ENCODE measurements around the gene SYPL2. TPM values are rescaled to one million over a fixed set of nuclear protein-coding genes. Genes with fewer than 3 reads are reported as not detected.

The SYPL2 gene
- total and polyA plus RNA-seq, 2 of the 8 experiments (the other 6 are each of a cell fraction or from before 2014, with no cell fraction given): 1.5 TPM

- no peak for TF ChIP-seq CHD7 (IDR thresholded peaks at IDR 0.05; ENCODE audit: insufficient replicate concordance, low read length)
- TF ChIP-seq TCF12 (IDR thresholded peaks at IDR 0.05; ENCODE audit: low read depth, low read length): no peak
- no peak for TF ChIP-seq TEAD4 (IDR thresholded peaks at IDR 0.05; ENCODE audit: low read depth, low read length)
- TF ChIP-seq NANOG (IDR thresholded peaks at IDR 0.05; ENCODE audit: insufficient read depth, low read depth, low read length, poor library complexity, severe bottlenecking): no peak
- TF ChIP-seq KDM1A (IDR thresholded peaks at IDR 0.05; ENCODE audit: borderline replicate concordance, low read length): no peak
- no peak for TF ChIP-seq RXRA (IDR thresholded peaks at IDR 0.05; ENCODE audit: insufficient read depth, low read depth, low read length)
- TF ChIP-seq POU5F1 (IDR thresholded peaks at IDR 0.05; ENCODE audit: low read depth, low read length): no peak
- no peak for TF ChIP-seq CHD1 (IDR thresholded peaks at IDR 0.05; ENCODE audit: low read depth, low read length)
- TF ChIP-seq ASH2L (IDR thresholded peaks at IDR 0.05; ENCODE audit: low read length): no peak
- no peak for TF ChIP-seq JUND (IDR thresholded peaks at IDR 0.05; ENCODE audit: low read length)
- TF ChIP-seq USF2 (IDR thresholded peaks at IDR 0.05; ENCODE audit: low read length): no peak
Observed at GRCh38 chr1:109500941-109501381, 34.6 kb downstream of the SYPL2 start (continued).
